ENCODE data around the gene TXNDC11.

DNA sequence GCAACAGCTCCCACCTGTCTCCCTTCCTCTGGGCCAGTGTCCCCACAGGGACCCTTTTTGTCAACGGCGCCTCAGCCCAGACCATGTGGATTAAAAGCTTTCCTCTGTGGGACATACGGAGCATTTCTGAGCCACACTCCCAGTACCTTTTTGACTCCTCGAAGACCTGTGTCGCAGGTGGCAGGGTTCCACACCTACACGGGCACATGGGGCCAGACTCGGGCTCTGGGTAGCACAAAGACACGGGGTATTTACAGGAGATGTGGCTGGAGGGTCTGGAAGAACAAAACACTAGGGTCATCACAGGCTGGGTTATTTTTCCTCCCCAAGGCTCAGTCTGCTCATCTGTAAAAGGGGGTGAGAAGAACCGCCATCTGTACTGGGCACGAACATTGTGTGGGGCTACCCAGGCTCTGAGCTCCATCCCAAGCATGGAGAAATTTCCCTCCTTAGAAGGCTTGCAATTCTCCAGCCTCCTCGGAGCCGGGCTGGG lies 106.9 kb downstream of the TXNDC11 start:
- TF ChIP-seq, protein P1, sequence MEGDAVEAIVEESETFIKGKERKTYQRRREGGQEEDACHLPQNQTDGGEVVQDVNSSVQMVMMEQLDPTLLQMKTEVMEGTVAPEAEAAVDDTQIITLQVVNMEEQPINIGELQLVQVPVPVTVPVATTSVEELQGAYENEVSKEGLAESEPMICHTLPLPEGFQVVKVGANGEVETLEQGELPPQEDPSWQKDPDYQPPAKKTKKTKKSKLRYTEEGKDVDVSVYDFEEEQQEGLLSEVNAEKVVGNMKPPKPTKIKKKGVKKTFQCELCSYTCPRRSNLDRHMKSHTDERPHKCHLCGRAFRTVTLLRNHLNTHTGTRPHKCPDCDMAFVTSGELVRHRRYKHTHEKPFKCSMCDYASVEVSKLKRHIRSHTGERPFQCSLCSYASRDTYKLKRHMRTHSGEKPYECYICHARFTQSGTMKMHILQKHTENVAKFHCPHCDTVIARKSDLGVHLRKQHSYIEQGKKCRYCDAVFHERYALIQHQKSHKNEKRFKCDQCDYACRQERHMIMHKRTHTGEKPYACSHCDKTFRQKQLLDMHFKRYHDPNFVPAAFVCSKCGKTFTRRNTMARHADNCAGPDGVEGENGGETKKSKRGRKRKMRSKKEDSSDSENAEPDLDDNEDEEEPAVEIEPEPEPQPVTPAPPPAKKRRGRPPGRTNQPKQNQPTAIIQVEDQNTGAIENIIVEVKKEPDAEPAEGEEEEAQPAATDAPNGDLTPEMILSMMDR (conservative IDR thresholded peaks at IDR 0.05; ENCODE audit: low read depth in 2 of 2): no peak
- TF ChIP-seq, protein P2, sequence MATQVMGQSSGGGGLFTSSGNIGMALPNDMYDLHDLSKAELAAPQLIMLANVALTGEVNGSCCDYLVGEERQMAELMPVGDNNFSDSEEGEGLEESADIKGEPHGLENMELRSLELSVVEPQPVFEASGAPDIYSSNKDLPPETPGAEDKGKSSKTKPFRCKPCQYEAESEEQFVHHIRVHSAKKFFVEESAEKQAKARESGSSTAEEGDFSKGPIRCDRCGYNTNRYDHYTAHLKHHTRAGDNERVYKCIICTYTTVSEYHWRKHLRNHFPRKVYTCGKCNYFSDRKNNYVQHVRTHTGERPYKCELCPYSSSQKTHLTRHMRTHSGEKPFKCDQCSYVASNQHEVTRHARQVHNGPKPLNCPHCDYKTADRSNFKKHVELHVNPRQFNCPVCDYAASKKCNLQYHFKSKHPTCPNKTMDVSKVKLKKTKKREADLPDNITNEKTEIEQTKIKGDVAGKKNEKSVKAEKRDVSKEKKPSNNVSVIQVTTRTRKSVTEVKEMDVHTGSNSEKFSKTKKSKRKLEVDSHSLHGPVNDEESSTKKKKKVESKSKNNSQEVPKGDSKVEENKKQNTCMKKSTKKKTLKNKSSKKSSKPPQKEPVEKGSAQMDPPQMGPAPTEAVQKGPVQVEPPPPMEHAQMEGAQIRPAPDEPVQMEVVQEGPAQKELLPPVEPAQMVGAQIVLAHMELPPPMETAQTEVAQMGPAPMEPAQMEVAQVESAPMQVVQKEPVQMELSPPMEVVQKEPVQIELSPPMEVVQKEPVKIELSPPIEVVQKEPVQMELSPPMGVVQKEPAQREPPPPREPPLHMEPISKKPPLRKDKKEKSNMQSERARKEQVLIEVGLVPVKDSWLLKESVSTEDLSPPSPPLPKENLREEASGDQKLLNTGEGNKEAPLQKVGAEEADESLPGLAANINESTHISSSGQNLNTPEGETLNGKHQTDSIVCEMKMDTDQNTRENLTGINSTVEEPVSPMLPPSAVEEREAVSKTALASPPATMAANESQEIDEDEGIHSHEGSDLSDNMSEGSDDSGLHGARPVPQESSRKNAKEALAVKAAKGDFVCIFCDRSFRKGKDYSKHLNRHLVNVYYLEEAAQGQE (IDR thresholded peaks at IDR 0.05; ENCODE audit: unreplicated experiment): no peak
- TF ChIP-seq ZNF331 (CRISPR knock-in tag; IDR thresholded peaks at IDR 0.05; ENCODE audit: low read depth) (no peak), EZH2 (IDR thresholded peaks at IDR 0.05; ENCODE audit: low read depth, unreplicated experiment) (no peak), CREB1 (CRISPR knock-in tag; IDR thresholded peaks at IDR 0.05; ENCODE audit: low read depth) (no peak), NANOG (IDR thresholded peaks at IDR 0.05; ENCODE audit: borderline replicate concordance) (no peak), EZH2phosphoT487 (IDR thresholded peaks at IDR 0.05; ENCODE audit: unreplicated experiment) (no peak), POLR2AphosphoS5 (IDR thresholded peaks at IDR 0.05; ENCODE audit: low read depth) (no peak), JUNB (IDR thresholded peaks at IDR 0.05; ENCODE audit: unreplicated experiment) (no peak), ZNF114 (CRISPR knock-in tag; IDR thresholded peaks at IDR 0.05) (no peak)
- TF ChIP-seq, protein P3, sequence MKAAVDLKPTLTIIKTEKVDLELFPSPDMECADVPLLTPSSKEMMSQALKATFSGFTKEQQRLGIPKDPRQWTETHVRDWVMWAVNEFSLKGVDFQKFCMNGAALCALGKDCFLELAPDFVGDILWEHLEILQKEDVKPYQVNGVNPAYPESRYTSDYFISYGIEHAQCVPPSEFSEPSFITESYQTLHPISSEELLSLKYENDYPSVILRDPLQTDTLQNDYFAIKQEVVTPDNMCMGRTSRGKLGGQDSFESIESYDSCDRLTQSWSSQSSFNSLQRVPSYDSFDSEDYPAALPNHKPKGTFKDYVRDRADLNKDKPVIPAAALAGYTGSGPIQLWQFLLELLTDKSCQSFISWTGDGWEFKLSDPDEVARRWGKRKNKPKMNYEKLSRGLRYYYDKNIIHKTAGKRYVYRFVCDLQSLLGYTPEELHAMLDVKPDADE (IDR thresholded peaks at IDR 0.05): no peak
